Measurements from ENCODE around the gene TNKS1BP1. TPM values are rescaled to one million over a fixed set of nuclear protein-coding genes. Genes with fewer than 3 reads are reported as not detected.

The TNKS1BP1 gene
- total and polyA plus RNA-seq, 2 experiments from 2014 or later, result 64.2 to 72.2 TPM

DNA sequence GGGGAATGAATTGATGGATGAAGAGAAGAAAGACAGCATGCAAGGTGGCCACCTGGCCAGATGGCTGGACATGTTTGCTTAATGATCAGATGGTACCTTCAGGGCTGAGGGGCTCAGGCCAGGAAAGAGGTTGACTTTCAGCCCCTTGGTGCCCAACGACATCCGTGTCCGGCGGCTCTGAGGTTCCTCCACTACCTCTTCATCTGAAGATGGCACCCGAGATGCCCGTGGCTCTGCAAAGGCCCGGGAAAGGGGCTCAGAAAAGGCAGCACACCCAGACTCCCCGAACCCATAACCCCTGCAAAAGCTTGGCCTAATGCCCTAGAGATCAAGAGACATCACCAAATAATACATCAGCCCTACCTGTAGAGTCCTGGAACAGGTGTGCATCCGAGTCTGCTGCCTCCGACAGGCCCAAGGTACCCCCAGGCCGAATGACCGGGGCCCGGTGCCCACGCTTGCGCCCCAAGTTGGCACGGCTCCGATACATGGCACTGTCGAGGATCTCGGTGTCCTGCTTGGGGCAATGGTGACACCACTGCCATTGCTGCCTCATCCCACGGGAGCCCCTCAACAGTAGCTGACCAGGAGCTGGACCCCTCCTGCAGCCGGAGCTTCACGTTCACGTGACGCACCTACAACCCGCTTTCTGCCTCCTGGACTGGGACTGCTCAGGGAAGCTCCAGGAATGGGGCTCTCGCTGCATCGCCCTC is 22.9 kb downstream of the TNKS1BP1 start:
- DNase-seq (ENCODE audit: low spot score) (no peak), ATAC-seq (no peak)
- Histone ChIP-seq H3K4me2 (no peak overlapping the region), H3K79me2 (replicated peaks; ENCODE audit: insufficient read depth) (peaks cover 22% of the 10 kb centered on the region), H3K27me3 (ENCODE audit: insufficient read depth) (no peaks in the 10 kb centered on the region), H3F3A (replicated peaks; ENCODE audit: low read depth) (0 out of 2 replicates have a peak, but pooled peaks cover 2% of the 10 kb centered on the region), H3K9me2 (ENCODE audit: insufficient read depth) (no peaks in the 10 kb centered on the region), H3K27ac (ENCODE audit: low read depth) (no peak overlapping the region), H3K4me3 (no peak overlapping the region), H3K4me1 (ENCODE audit: insufficient read depth) (no peaks in the 10 kb centered on the region), H2AFZ (no peak overlapping the region), H3K36me3 (ENCODE audit: insufficient read depth) (peaks cover 36% of the 10 kb centered on the region), H4K20me1 (replicated peaks; ENCODE audit: insufficient read depth) (0 out of 2 replicates have a peak, but pooled peaks cover 12% of the 10 kb centered on the region)
- Mint-ChIP-seq H3K27me3 (ENCODE audit: insufficient read depth, low read depth, poor library complexity) (peaks cover 10% of the 10 kb centered on the region), H3K4me1 (peaks cover 15% of the 10 kb centered on the region), H3K27ac (no peak overlapping the region), H3K9me3 (peaks cover 11% of the 10 kb centered on the region), H3K36me3 (ENCODE audit: low read depth) (peaks cover 86% of the 10 kb centered on the region), H3K4me3 (no peak overlapping the region)
- TF ChIP-seq NANOG (IDR thresholded peaks at IDR 0.05; ENCODE audit: borderline replicate concordance) (no peak), EZH2 (IDR thresholded peaks at IDR 0.05; ENCODE audit: low read depth, unreplicated experiment) (no peak)
- TF ChIP-seq, protein P1, sequence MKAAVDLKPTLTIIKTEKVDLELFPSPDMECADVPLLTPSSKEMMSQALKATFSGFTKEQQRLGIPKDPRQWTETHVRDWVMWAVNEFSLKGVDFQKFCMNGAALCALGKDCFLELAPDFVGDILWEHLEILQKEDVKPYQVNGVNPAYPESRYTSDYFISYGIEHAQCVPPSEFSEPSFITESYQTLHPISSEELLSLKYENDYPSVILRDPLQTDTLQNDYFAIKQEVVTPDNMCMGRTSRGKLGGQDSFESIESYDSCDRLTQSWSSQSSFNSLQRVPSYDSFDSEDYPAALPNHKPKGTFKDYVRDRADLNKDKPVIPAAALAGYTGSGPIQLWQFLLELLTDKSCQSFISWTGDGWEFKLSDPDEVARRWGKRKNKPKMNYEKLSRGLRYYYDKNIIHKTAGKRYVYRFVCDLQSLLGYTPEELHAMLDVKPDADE (IDR thresholded peaks at IDR 0.05), result no peak

DNA sequence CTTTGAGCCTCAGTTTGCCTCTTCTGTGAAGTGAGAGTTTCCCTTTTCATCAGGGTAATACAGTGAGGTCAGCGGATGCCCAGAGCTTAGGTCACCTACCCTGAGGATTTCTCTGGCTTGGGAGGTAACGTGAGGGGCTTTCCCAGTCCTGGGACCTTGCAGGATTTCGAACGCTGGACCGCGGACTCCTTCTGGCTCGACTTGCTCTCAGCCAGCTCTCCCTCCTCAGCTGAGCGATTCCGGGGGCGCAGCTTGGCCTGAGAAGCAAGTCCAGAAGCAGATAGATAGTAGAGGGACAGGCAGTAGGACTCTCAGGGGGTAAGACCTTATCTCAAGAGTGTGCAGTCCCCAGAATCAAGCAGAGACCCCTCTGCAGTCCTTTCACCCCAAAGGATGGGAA is 24.0 kb downstream of the TNKS1BP1 start:
- no peak for ATAC-seq
- Histone ChIP-seq H3K4me1 (ENCODE audit: insufficient read depth) (no peaks in the 10 kb centered on the region), H3K27me3 (ENCODE audit: insufficient read depth) (no peaks in the 10 kb centered on the region), H3K79me2 (replicated peaks; ENCODE audit: insufficient read depth) (peaks cover 14% of the 10 kb centered on the region), H3K4me3 (no peak overlapping the region), H2AFZ (no peak overlapping the region), H3K4me2 (no peak overlapping the region), H3K9me2 (ENCODE audit: insufficient read depth) (peaks cover 4% of the 10 kb centered on the region; the same call in 1 of the 2 replicates), H3F3A (replicated peaks; ENCODE audit: low read depth) (no peaks in the 10 kb centered on the region), H3K27ac (ENCODE audit: low read depth) (no peak overlapping the region), H3K36me3 (ENCODE audit: insufficient read depth) (peaks cover 36% of the 10 kb centered on the region), H4K20me1 (replicated peaks; ENCODE audit: insufficient read depth) (0 out of 2 replicates have a peak, but pooled peaks cover 5% of the 10 kb centered on the region)
- H3K36me3 Mint-ChIP-seq (ENCODE audit: low read depth), result peaks cover 91% of the 10 kb centered on the region
- DNase-seq (ENCODE audit: low spot score), result no peak
- H3K9me3 Mint-ChIP-seq, result peaks cover 11% of the 10 kb centered on the region
- H3K27ac Mint-ChIP-seq, result no peak overlapping the region
- no peak overlapping the region for H3K4me3 Mint-ChIP-seq
- peaks cover 10% of the 10 kb centered on the region for H3K27me3 Mint-ChIP-seq (ENCODE audit: insufficient read depth, low read depth, poor library complexity)
- peaks cover 11% of the 10 kb centered on the region for H3K4me1 Mint-ChIP-seq
- TF ChIP-seq NANOG (IDR thresholded peaks at IDR 0.05; ENCODE audit: borderline replicate concordance) (no peak), STAT1 (IDR thresholded peaks at IDR 0.05; ENCODE audit: unreplicated experiment) (no peak), ZNF331 (CRISPR knock-in tag; IDR thresholded peaks at IDR 0.05; ENCODE audit: low read depth) (no peak), CREB1 (CRISPR knock-in tag; IDR thresholded peaks at IDR 0.05; ENCODE audit: low read depth) (no peak), EZH2phosphoT487 (IDR thresholded peaks at IDR 0.05; ENCODE audit: unreplicated experiment) (no peak), JUNB (IDR thresholded peaks at IDR 0.05; ENCODE audit: unreplicated experiment) (no peak), EZH2 (IDR thresholded peaks at IDR 0.05; ENCODE audit: low read depth, unreplicated experiment) (no peak), ZNF114 (CRISPR knock-in tag; IDR thresholded peaks at IDR 0.05) (no peak), POLR2AphosphoS5 (IDR thresholded peaks at IDR 0.05; ENCODE audit: low read depth) (no peak)
- TF ChIP-seq, protein P1 (IDR thresholded peaks at IDR 0.05), result no peak
- TF ChIP-seq, protein P2, sequence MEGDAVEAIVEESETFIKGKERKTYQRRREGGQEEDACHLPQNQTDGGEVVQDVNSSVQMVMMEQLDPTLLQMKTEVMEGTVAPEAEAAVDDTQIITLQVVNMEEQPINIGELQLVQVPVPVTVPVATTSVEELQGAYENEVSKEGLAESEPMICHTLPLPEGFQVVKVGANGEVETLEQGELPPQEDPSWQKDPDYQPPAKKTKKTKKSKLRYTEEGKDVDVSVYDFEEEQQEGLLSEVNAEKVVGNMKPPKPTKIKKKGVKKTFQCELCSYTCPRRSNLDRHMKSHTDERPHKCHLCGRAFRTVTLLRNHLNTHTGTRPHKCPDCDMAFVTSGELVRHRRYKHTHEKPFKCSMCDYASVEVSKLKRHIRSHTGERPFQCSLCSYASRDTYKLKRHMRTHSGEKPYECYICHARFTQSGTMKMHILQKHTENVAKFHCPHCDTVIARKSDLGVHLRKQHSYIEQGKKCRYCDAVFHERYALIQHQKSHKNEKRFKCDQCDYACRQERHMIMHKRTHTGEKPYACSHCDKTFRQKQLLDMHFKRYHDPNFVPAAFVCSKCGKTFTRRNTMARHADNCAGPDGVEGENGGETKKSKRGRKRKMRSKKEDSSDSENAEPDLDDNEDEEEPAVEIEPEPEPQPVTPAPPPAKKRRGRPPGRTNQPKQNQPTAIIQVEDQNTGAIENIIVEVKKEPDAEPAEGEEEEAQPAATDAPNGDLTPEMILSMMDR (conservative IDR thresholded peaks at IDR 0.05; ENCODE audit: low read depth in 2 of 2), result no peak

All from GM23338 (cell line).